Measurements from ENCODE around the gene LYVE1.
"Not testable (repeated sequence)": the region's sequence is repeated elsewhere in the genome, so short reads cannot be mapped to it uniquely, and the experiment has no call there.

Gene LYVE1

GRCh38 chr11:10600570-10601248 is 32.2 kb upstream of the LYVE1 start:
- H3K4me1 Mint-ChIP-seq (ENCODE audit: low read depth) = peaks cover 9% of the 10 kb centered on the region

DNA sequence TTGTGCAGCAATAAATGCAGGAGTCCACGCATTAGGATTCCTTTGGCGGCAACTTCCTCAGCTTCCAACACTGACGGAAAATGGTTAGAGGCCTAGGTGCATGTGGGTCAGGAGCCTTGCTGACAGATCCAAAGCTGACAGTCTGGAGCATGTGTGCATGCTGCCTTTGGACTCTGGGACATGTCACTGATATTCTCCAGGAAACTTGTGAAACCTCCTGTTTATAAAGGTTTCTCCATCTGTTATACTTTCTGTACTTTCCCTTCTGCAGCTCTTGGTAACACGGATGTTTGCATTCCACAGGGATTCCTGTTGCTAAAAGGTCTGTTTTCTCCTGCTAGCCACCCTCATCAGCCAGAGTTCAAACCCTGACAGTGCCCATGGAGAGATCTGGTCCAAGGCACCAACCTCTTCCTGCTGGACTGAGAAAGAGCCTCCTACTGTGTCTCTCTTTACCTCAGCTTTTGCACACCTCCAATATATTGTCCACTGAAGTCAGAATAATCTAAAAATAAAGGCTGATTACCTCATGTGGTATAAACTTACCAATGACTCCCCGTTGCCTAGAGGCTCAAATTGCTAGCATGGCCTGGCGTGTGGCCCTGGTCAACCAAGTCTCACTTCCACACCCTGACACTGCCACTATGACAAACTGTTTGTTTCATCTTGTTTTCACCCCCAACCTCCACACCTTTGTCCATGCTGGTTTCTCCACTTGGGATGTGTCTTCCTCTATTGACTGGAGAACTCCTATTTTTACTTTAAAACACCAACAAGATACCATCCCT is 31.1 kb upstream of the LYVE1 start:
- Mint-ChIP-seq H3K27ac (no peak overlapping the region), H3K4me1 (ENCODE audit: low read depth) (peaks cover 7% of the 10 kb centered on the region), H3K36me3 (ENCODE audit: low read depth) (no peaks in the 10 kb centered on the region), H3K9me3 (peaks cover 10% of the 10 kb centered on the region), H3K27me3 (ENCODE audit: low read depth) (no peaks in the 10 kb centered on the region), H3K4me3 (no peak overlapping the region)

More at GRCh38 chr11:10600570-10601248, 32.2 kb upstream of the LYVE1 start:
- Mint-ChIP-seq H3K9me3 (peaks cover 7% of the 10 kb centered on the region), H3K36me3 (ENCODE audit: low read depth) (no peaks in the 10 kb centered on the region), H3K27ac (no peak overlapping the region), H3K27me3 (ENCODE audit: low read depth) (no peaks in the 10 kb centered on the region), H3K4me3 (no peak overlapping the region)

- peaks cover 10% of the 10 kb centered on the region for H3K9me3 Mint-ChIP-seq
Measured at GRCh38 chr11:10598816-10599215, 30.4 kb upstream of the LYVE1 start.

DNA sequence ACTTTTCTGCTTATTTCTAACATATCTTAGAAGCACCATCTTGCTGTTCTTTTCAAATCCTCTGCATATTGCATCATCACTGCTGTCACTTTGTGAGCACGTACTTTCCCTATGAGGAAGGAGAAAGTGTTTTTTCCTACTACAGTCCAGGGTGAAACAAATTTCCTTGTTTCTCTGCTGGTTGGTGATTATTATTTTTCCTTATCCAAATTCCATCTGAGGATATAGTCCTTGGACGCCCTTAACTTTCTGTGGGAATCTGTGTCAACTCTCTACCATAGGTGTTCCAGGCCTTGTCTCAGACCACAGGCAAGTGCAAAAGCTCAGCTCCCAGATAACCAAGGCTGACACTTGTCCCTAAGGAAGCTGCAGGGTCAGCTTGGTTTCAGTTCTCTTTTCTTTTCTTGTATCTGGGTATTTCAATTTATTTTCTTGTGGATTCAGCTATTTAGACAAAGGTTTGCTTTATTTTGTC is 29.4 kb upstream of the LYVE1 start:
- Mint-ChIP-seq H3K4me3 (no peak overlapping the region), H3K4me1 (ENCODE audit: low read depth) (peaks cover 3% of the 10 kb centered on the region), H3K27me3 (ENCODE audit: low read depth) (no peaks in the 10 kb centered on the region), H3K36me3 (ENCODE audit: low read depth) (no peaks in the 10 kb centered on the region), H3K27ac (no peak overlapping the region), H3K9me3 (peaks cover 10% of the 10 kb centered on the region)

More at GRCh38 chr11:10598816-10599215, 30.4 kb upstream of the LYVE1 start:
- no peak overlapping the region for H3K4me3 Mint-ChIP-seq
- H3K36me3 Mint-ChIP-seq (ENCODE audit: low read depth) = no peaks in the 10 kb centered on the region
- H3K27me3 Mint-ChIP-seq (ENCODE audit: low read depth) = no peaks in the 10 kb centered on the region
- H3K27ac Mint-ChIP-seq = no peak overlapping the region
- peaks cover 3% of the 10 kb centered on the region for H3K4me1 Mint-ChIP-seq (ENCODE audit: low read depth)

DNA sequence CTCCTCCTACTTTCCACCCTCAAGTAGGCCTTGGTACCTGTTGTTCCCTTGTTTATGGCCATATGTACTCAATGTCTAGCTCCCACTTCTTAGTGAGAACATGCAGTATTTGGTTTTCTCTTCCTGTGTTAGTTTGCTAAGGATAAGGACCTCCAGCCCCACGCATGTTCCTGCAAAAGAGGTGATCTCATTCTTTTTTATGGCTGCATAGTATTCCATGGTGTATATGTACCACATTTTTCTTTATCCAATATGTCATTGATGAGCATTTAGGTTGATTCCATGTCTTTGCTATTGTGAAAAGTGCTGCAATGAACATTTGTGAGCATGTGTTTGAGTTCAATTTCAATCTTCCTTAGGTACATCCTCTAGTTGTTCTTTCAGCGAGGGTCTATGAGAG is 27.4 kb upstream of the LYVE1 start:
- H3K9me3 Mint-ChIP-seq; H3K36me3 Mint-ChIP-seq (ENCODE audit: low read depth); H3K27me3 Mint-ChIP-seq (ENCODE audit: low read depth); H3K4me1 Mint-ChIP-seq (ENCODE audit: low read depth); H3K27ac Mint-ChIP-seq; H3K4me3 Mint-ChIP-seq: not testable (repeated sequence)

- H3K4me3 Mint-ChIP-seq = no peak overlapping the region
- H3K4me1 Mint-ChIP-seq (ENCODE audit: low read depth) = peaks cover 5% of the 10 kb centered on the region
- H3K36me3 Mint-ChIP-seq (ENCODE audit: low read depth) = no peaks in the 10 kb centered on the region
- peaks cover 10% of the 10 kb centered on the region for H3K9me3 Mint-ChIP-seq
- H3K27ac Mint-ChIP-seq = no peak overlapping the region
- H3K27me3 Mint-ChIP-seq (ENCODE audit: low read depth) = peaks cover 4% of the 10 kb centered on the region
Measured at GRCh38 chr11:10594407-10594806, 25.9 kb upstream of the LYVE1 start.

DNA sequence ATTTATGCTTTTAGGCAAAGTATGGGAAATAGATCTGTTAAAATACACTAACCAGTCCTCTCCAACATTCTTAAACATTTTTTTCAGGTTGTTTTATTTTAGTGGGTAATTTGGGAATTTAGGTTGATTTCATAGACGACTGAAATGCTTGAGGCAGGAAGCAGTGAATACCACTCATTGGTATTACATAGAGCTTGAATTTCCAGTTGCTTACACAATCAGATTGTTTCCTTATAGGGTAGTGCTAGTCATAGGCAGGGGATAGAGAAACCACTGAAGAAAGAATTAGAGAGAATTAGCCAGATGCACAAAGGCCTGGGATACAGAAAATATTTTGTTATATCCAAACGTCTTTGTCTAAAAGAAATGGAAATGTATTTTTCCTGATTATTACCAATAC is 23.9 kb upstream of the LYVE1 start:
- Mint-ChIP-seq H3K27me3 (ENCODE audit: low read depth) (peaks cover 4% of the 10 kb centered on the region), H3K4me1 (ENCODE audit: low read depth) (peaks cover 8% of the 10 kb centered on the region), H3K36me3 (ENCODE audit: low read depth) (no peaks in the 10 kb centered on the region), H3K27ac (no peak overlapping the region), H3K4me3 (no peak overlapping the region), H3K9me3 (peaks cover 10% of the 10 kb centered on the region)

DNA sequence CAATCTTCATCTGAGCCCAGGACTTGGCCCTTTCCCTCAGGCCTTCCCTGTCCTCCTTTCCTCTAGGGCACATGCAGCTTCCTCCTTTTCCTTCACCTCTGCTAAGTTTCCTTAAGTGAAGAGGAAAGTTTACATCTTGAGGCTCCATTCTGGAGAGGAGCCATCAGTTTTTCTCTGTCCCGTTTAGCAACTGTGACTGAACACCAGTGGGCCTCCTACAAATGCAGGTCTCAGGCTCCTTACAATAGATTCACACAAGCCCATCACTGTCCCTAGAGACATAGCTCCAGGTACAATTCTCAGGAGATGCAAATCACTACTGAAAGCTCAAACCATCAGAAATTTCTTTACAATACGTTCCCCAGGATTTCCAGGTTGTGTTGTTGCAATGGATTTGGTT is 23.3 kb upstream of the LYVE1 start:
- H3K36me3 Mint-ChIP-seq (ENCODE audit: low read depth) = no peaks in the 10 kb centered on the region
- H3K9me3 Mint-ChIP-seq = peaks cover 10% of the 10 kb centered on the region
- peaks cover 10% of the 10 kb centered on the region for H3K4me1 Mint-ChIP-seq (ENCODE audit: low read depth)
- H3K27me3 Mint-ChIP-seq (ENCODE audit: low read depth) = peaks cover 4% of the 10 kb centered on the region
- no peak overlapping the region for H3K27ac Mint-ChIP-seq
- H3K4me3 Mint-ChIP-seq = no peak overlapping the region

GRCh38 chr11:10590218-10590915 is 21.9 kb upstream of the LYVE1 start:
- Mint-ChIP-seq H3K27ac (no peak overlapping the region), H3K4me1 (ENCODE audit: low read depth) (peaks cover 10% of the 10 kb centered on the region), H3K36me3 (ENCODE audit: low read depth) (no peaks in the 10 kb centered on the region), H3K9me3 (no peaks in the 10 kb centered on the region), H3K27me3 (ENCODE audit: low read depth) (peaks cover 4% of the 10 kb centered on the region), H3K4me3 (no peak overlapping the region)

GRCh38 chr11:10588904-10589303 is 20.4 kb upstream of the LYVE1 start:
- Mint-ChIP-seq H3K27ac (no peak overlapping the region), H3K36me3 (ENCODE audit: low read depth) (no peaks in the 10 kb centered on the region), H3K27me3 (ENCODE audit: low read depth) (peaks cover 4% of the 10 kb centered on the region), H3K4me3 (no peak overlapping the region), H3K9me3 (no peaks in the 10 kb centered on the region), H3K4me1 (ENCODE audit: low read depth) (peaks cover 10% of the 10 kb centered on the region)

DNA sequence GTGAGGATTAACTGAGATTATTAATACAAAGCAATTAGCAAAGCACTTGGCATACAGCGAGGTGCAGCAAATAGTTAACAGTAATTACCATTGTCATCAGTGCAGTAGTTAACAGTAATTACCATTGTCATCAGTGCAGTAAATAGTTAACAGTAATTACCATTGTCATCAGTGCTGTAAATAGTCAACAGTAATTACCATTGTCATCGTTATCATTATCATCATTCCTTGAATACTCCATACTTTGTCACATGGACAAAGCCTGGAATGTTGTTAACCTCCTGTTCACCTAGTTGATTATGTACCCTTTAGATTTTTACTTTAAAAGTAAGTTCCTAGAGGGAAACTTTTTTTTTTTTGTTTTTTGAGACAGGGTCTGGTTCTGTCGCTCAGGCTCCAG is 19.5 kb upstream of the LYVE1 start:
- H3K27me3 Mint-ChIP-seq (ENCODE audit: low read depth) = peaks cover 13% of the 10 kb centered on the region
- no peak overlapping the region for H3K27ac Mint-ChIP-seq
- H3K36me3 Mint-ChIP-seq (ENCODE audit: low read depth) = no peaks in the 10 kb centered on the region
- peaks cover 10% of the 10 kb centered on the region for H3K4me1 Mint-ChIP-seq (ENCODE audit: low read depth)
- H3K9me3 Mint-ChIP-seq = no peaks in the 10 kb centered on the region
- H3K4me3 Mint-ChIP-seq = no peak overlapping the region

DNA sequence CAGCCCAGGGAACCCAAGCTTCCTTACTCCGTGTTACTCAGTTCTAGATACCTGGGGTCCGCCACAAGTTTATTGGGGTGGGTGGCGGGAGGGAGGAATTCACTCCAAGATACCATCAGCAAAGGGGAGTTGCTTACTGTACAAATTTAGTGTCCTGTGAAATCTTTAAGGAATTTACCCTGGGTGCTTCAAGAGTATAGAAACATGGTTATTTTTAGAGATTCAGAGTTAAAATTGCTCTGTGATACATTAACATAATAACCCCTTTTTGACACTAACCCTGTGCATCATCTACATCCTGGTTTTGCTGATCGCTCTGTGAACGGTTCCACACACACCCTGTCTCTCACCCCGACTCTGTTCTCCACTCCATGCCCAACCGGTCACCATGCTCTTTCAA is 18.9 kb upstream of the LYVE1 start:
- H3K36me3 Mint-ChIP-seq (ENCODE audit: low read depth) = no peaks in the 10 kb centered on the region
- H3K27ac Mint-ChIP-seq = no peak overlapping the region
- peaks cover 15% of the 10 kb centered on the region for H3K27me3 Mint-ChIP-seq (ENCODE audit: low read depth)
- H3K4me3 Mint-ChIP-seq = no peak overlapping the region
- peaks cover 10% of the 10 kb centered on the region for H3K4me1 Mint-ChIP-seq (ENCODE audit: low read depth)
- no peaks in the 10 kb centered on the region for H3K9me3 Mint-ChIP-seq

- no peaks in the 10 kb centered on the region for H3K36me3 Mint-ChIP-seq (ENCODE audit: low read depth)
- peaks cover 14% of the 10 kb centered on the region for H3K27me3 Mint-ChIP-seq (ENCODE audit: low read depth)
- no peak overlapping the region for H3K4me3 Mint-ChIP-seq
- H3K9me3 Mint-ChIP-seq = no peaks in the 10 kb centered on the region
- no peak overlapping the region for H3K27ac Mint-ChIP-seq
- peaks cover 8% of the 10 kb centered on the region for H3K4me1 Mint-ChIP-seq (ENCODE audit: low read depth)
Measured at GRCh38 chr11:10584071-10584501, 15.6 kb upstream of the LYVE1 start.

DNA sequence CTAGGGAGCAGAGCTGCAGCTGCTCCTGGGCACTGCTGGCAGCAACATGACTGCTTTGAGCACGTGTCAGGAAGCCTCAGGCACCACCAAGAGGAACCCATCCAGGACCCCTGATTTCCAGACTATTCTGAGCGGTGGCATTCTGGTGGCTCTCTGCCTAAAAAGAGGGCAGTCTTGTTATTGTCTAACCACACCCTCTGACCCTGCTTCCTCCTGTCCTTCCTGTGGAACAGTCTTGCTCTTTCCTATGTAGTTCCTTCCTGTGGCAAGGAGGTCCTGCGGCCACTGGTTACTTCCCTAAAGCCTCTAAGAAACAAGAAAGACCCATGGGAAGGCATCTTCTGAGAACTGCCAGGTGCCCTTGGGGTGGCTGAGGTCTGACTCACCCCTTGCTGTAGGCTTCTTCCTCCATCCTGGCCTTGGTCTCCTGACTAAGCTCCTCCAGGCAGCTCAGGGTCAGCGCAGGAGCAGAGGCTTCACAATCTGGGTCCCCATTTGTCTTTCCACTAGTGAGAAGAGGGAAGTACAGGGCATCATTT is 13.1 kb upstream of the LYVE1 start:
- no peaks in the 10 kb centered on the region for H3K4me1 Mint-ChIP-seq (ENCODE audit: low read depth)
- no peak overlapping the region for H3K27ac Mint-ChIP-seq
- no peaks in the 10 kb centered on the region for H3K36me3 Mint-ChIP-seq (ENCODE audit: low read depth)
- H3K27me3 Mint-ChIP-seq (ENCODE audit: low read depth) = peaks cover 26% of the 10 kb centered on the region
- H3K9me3 Mint-ChIP-seq = no peaks in the 10 kb centered on the region
- H3K4me3 Mint-ChIP-seq = no peak overlapping the region
